ENCODE measurements around the gene TPM1.
"Not testable (repeated sequence)": the region's sequence is repeated elsewhere in the genome, so short reads cannot be mapped to it uniquely, and the experiment has no call there.

TPM1 gene

DNA sequence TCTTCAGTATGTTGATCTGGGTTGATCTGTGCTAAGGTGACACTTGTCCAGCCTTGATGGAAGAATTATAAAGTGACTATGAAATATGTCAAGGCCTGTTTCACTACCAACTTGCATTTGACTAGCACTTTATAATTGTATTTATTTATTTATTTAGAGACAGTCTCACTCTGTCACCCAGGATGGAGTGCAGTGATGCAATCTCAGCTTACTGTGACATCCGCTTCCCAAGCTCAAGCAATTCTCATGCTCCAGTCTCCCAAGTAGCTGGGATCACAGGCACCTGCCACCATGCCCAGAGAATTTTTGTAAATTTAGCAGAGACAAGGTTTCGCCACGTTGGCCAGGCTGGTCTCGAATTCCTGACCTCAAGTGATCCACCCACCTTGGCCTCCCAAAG, 53.6 kb downstream of the TPM1 start:
- no peak for DNase-seq (ENCODE audit: low read depth)

GRCh38 chr15:63098901-63099300, 56.4 kb downstream of the TPM1 start:
- not testable (repeated sequence) for DNase-seq (ENCODE audit: low read depth)

GRCh38 chr15:63099581-63099980, 57.0 kb downstream of the TPM1 start:
- not testable (repeated sequence) for DNase-seq (ENCODE audit: low read depth)

GRCh38 chr15:63103416-63103815, 60.9 kb downstream of the TPM1 start:
- no peak for DNase-seq (ENCODE audit: low read depth)

DNA sequence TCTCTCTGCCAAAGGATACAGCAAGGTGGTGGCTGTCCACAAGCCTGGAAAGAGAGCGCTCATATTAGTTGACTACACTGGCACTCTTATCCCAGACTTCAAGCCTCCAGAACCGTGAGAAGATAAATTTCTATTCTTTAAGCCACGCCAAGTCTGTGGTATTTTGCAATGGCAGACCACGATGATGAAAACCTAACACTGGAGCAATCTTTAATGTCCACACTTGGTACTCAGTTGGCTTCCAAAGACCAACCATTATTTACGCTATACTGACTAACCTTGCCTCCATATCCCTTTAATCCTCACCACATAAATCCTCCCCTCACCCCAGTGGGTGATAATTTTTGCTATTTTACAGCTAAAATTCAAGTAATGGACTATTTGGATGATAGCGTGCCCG, 62.2 kb downstream of the TPM1 start:
- no peak for DNase-seq (ENCODE audit: low read depth)

GRCh38 chr15:63105354-63105753, 62.8 kb downstream of the TPM1 start:
- DNase-seq (ENCODE audit: low read depth): not testable (repeated sequence)

GRCh38 chr15:63107895-63108546, 65.5 kb downstream of the TPM1 start:
- DNase-seq (ENCODE audit: low read depth): no peak

DNA sequence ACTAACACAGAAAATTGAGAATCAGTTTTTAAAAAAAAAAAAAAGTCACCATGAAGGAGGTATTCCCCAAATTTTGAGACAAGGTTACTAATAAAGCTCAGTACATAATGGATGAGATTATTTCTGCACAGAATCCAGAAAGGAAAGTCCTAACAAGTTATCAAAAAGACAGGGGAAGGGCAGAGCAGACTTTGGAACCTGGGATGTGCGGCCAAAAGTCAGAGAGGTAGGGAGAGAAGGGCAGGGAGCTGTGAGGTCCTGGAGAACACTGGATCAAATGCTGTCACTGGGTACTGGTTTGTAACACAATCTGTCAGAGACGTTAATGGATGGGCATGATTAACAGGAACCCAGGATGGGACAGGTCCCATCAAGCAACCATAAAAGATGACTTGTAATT, 67.0 kb downstream of the TPM1 start:
- no peak for DNase-seq (ENCODE audit: low read depth)

DNA sequence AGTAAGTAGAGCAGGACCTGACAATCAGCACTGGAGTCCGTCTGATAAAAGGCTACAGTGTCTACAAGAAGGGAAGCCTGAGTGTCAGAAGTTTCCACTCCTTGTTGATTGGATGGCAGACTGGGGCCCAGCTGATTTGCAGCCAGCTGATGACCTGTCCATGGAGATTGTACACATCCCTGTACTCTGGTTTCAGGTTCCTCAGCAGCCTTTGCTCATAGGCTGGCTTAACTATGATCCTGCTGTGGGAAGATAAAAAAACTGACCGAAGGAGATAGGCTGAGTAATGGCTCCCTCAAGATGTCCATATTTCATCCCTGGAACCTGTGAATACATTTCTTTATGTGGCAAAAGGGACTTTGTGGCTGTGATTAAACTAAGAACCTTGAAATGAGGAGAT, 67.4 kb downstream of the TPM1 start:
- DNase-seq (ENCODE audit: low read depth): no peak

DNA sequence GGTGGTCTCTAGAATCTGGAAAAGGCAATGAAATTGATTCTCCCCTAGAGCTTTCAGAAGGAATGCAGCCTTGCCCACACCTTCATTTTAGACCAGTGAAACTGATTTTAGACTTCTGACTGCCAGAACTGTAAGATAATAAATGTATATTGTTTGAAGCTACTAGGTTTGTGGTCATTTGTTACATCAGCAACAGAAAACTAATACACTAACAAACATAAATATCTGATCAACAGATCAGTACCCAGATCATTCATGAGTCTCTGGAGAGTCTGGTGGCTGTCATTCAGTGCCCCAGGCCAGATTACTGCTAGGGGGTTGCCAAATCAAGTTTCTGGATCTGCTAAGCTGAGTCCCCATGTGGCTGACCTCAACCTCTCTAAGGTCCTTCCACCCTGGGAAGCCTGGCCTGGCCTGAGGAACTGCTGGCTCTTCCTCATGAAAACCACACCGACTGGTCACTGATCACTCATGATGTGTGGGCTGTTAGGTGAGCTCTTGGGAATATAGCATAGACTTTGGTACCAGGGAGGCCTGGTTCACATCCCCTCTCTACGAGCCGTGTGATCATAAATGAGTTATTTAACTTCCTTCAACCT, 68.0 kb downstream of the TPM1 start:
- DNase-seq (ENCODE audit: low read depth): no peak

DNA sequence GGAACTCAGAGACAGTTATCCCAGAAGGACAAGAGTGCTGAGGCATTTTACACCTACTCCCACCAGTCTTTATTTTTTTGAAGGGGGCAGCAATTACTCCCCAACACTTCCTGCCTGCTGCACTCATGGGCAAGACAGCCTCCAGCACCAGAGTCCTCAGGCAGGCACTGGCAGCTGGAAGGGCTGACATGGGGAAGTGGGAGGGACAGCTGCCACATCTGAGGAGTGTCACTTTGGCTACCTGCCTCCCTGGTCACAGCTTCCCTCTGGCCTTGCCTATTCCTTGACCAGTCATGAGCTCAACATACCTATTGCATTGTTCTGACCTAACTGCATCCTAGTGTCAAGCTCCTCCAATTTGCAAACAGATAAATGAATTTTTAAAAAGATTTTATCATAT, 68.9 kb downstream of the TPM1 start:
- DNase-seq (ENCODE audit: low read depth): no peak

DNA sequence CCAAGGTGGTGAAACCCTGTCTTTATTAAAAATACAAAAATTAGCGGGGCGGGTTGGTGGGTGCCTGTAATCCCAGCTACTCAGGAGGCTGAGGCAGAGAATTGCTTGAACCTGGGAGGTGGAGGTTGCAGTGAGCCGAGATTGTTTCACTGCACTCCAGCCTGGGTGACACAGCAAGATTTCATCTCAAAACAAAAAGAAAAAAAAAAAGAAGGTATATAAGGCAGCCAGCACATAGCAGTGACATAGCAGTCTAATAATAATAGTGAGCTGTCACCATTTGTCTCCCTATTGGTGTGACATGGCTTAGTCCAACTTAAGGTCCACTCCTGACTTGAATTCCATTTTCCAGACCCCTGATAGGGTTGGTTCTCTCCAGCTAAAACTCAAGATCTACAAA, 70.3 kb downstream of the TPM1 start:
- DNase-seq (ENCODE audit: low read depth): no peak

GRCh38 chr15:63114465-63114864, 71.9 kb downstream of the TPM1 start:
- no peak for DNase-seq (ENCODE audit: low read depth)

Data from stimulated activated CD8-positive, alpha-beta memory T cell treated with anti-CD3 and anti-CD28 coated beads, Interleukin-12 subunit alpha, Interleukin-12 subunit beta, amount 100 ng/mL, for 4 hours (primary cell).